PC-3 (cell line): ENCODE data around the gene POLD1. TPM values are rescaled to one million over a fixed set of nuclear protein-coding genes. Genes with fewer than 3 reads are reported as not detected.
"Not testable (repeated sequence)": the region's sequence is repeated elsewhere in the genome, so short reads cannot be mapped to it uniquely, and the experiment has no call there.

Source experiments
- ATAC-seq: fragments of 200-7000 bp; cut with Tn5 transposase; 2 replicates; pipeline ENCODE4 v1.9.1; 2020; ENCODE audit warnings: mild to moderate bottlenecking, moderate library complexity
- BruUV-seq: library from RNA; stranded (reverse); fragments of 400-500 nt; replicated peaks from 2 replicates; lab custom pipeline; 2021; lab: Mats Ljungman, UMichigan
- CTCF ChIA-PET: fragments of 300-600 bp; sonication (Branson Sonifier 250); formaldehyde crosslinking; loops from one replicate; lab custom pipeline; 2022; ENCODE audit warnings: antibody characterized with exemption; lab: Charles Lee
- POLR2A ChIA-PET: fragments of 300-600 bp; sonication (Branson Sonifier 250); formaldehyde crosslinking; loops from one replicate; lab custom pipeline; 2022; ENCODE audit warnings: antibody characterized with exemption; ENCODE audit not compliant: unreplicated experiment; lab: Charles Lee
- DNase-seq: peaks from one replicate; pipeline ENCODE4 v3.0.0-alpha.2; 2015
- H2AFZ ChIP-seq: fragments of 300-600 bp; sonication (generic); 2 replicates; pipeline ENCODE4 v1.6.0; 2016; ENCODE audit warnings: antibody characterized with exemption, low read length
- H3F3A ChIP-seq: fragments of 300-600 bp; sonication (generic); one replicate; pipeline ENCODE4 v1.6.0; 2017; ENCODE audit warnings: antibody characterized with exemption, low read length, control low read depth, mild to moderate bottlenecking; ENCODE audit not compliant: unreplicated experiment
- H3K27ac ChIP-seq: fragments of 300-600 bp; sonication (generic); 2 replicates; pipeline ENCODE4 v1.5.1; 2016; ENCODE audit warnings: mild to moderate bottlenecking, low read length
- H3K27me3 ChIP-seq: fragments of 300-600 bp; sonication (generic); 2 replicates; pipeline ENCODE4 v1.6.1; 2016; ENCODE audit warnings: low read length, mixed read lengths
- H3K36me3 ChIP-seq: fragments of 300-600 bp; sonication (generic); 2 replicates; pipeline ENCODE4 v1.6.1; 2016; ENCODE audit warnings: low read depth, mixed run types, low read length, mixed read lengths
- H3K4me1 ChIP-seq: fragments of 300-600 bp; sonication (generic); 2 replicates; pipeline ENCODE4 v1.5.1; 2016; ENCODE audit warnings: low read length; ENCODE audit not compliant: insufficient read depth
- H3K4me2 ChIP-seq: fragments of 300-600 bp; sonication (generic); 2 replicates; pipeline ENCODE4 v1.6.0; 2016; ENCODE audit warnings: low read length
- H3K4me3 ChIP-seq: fragments of 300-600 bp; sonication (generic); 2 replicates; pipeline ENCODE4 v1.5.1; 2016; ENCODE audit warnings: mild to moderate bottlenecking, low read length, mixed read lengths
- H3K79me2 ChIP-seq: fragments of 300-600 bp; sonication (generic); 2 replicates; pipeline ENCODE4 v1.6.1; 2017; ENCODE audit warnings: low read length, mixed read lengths
- H3K9ac ChIP-seq: fragments of 300-600 bp; sonication (generic); 2 replicates; pipeline ENCODE4 v1.6.0; 2016; ENCODE audit warnings: mild to moderate bottlenecking, low read length
- H3K9me2 ChIP-seq: fragments of 300-600 bp; sonication (generic); replicated peaks from 2 replicates; pipeline ENCODE4 v1.6.1; 2016; ENCODE audit warnings: mixed run types, low read length, mixed read lengths
- H3K9me3 ChIP-seq: fragments of 300-600 bp; sonication (generic); 2 replicates; pipeline ENCODE4 v1.6.1; 2016; ENCODE audit warnings: low read length, mixed read lengths
- H4K20me1 ChIP-seq: fragments of 300-600 bp; sonication (generic); 2 replicates; pipeline ENCODE4 v1.6.1; 2016; ENCODE audit warnings: low read length, mixed read lengths
- CTCF ChIP-seq: fragments of 300-600 bp; sonication (generic); conservative IDR thresholded peaks from 2 replicates; pipeline ENCODE4 v1.5.1; 2017; ENCODE audit warnings: antibody characterized with exemption, low read depth, mild to moderate bottlenecking, low read length
- EZH2 ChIP-seq: fragments of 300-600 bp; sonication (generic); IDR thresholded peaks from one replicate; pipeline ENCODE4 v1.6.1; 2017; ENCODE audit warnings: antibody characterized with exemption, mild to moderate bottlenecking, low read length; ENCODE audit not compliant: unreplicated experiment
- EZH2phosphoT487 ChIP-seq: fragments of 300-600 bp; sonication (generic); IDR thresholded peaks from 2 replicates; pipeline ENCODE4 v1.6.1; 2018; ENCODE audit warnings: mild to moderate bottlenecking, antibody characterized with exemption, low read length, borderline replicate concordance
- intact Hi-C: fragments of 100-400 bp; cut with micrococcal nuclease; formaldehyde crosslinking; loops from 2 replicates; pipeline ENCODE4 v1.9.0; 2023
- total RNA-seq: library from RNA; depleted of rRNA; stranded (reverse); fragments of >200 nt; gene quantifications from 2 replicates; pipeline ENCODE4 v1.2.3, GENCODE V29; 2014

The POLD1 gene
- total RNA-seq, 1 experiment from 2014 or later: 165 TPM

GRCh38 chr19:50349277-50350057 lies 34.7 kb upstream of the POLD1 start:
- Histone ChIP-seq H3K4me3 (no peak overlapping the region), H3K4me1 (no peaks in the 10 kb centered on the region), H3K79me2 (no peaks in the 10 kb centered on the region), H2AFZ (no peak overlapping the region), H3K27me3 (no peaks in the 10 kb centered on the region), H3K9me3 (peaks cover 10% of the 10 kb centered on the region), H3K9ac (no peak overlapping the region), H3K36me3 (no peaks in the 10 kb centered on the region), H3K4me2 (no peak overlapping the region), H4K20me1 (no peaks in the 10 kb centered on the region), H3K27ac (no peak overlapping the region), H3K9me2 (no peaks in the 10 kb centered on the region), H3F3A (no peaks in the 10 kb centered on the region)
- BruUV-seq: no TSS peak
- CTCF ChIA-PET: no interaction called here
- TF ChIP-seq CTCF (no peak), EZH2 (no peak), EZH2phosphoT487 (no peak)
- DNase-seq: no peak
- POLR2A ChIA-PET: no interaction called here
- intact Hi-C loops: no loop called here
- ATAC-seq: no peak

- no peak overlapping the region for H3K27ac ChIP-seq
- CTCF ChIA-PET: no interaction called here
- H3F3A ChIP-seq: no peaks in the 10 kb centered on the region
- H3K9me2 ChIP-seq: no peaks in the 10 kb centered on the region
- intact Hi-C loops: no loop called here
- H3K9ac ChIP-seq: no peak overlapping the region
- no peaks in the 10 kb centered on the region for H4K20me1 ChIP-seq
- DNase-seq (no peak), ATAC-seq (no peak)
- TF ChIP-seq EZH2 (no peak), CTCF (no peak)
- no peaks in the 10 kb centered on the region for H3K27me3 ChIP-seq
- no TSS peak for BruUV-seq
- H3K4me1 ChIP-seq: no peaks in the 10 kb centered on the region
- no peaks in the 10 kb centered on the region for H3K79me2 ChIP-seq
- H3K36me3 ChIP-seq: no peaks in the 10 kb centered on the region
- POLR2A ChIA-PET: interaction anchor here (0.6 kb wide), 1 partner anchor 32 kb away, joined by 5 read pairs; the partner anchor contains the start of gene POLD1
- H2AFZ ChIP-seq: no peak overlapping the region
- no peak overlapping the region for H3K4me2 ChIP-seq
- H3K9me3 ChIP-seq: no peaks in the 10 kb centered on the region
- no peak overlapping the region for H3K4me3 ChIP-seq
Measured at GRCh38 chr19:50352242-50352641, 31.9 kb upstream of the POLD1 start.

GRCh38 chr19:50353487-50353880 lies 30.7 kb upstream of the POLD1 start:
- H3K4me2 ChIP-seq, H3K36me3 ChIP-seq, intact Hi-C loops, ATAC-seq, H4K20me1 ChIP-seq, H3K9me2 ChIP-seq, H3K4me3 ChIP-seq, H2AFZ ChIP-seq, H3K9ac ChIP-seq, H3K79me2 ChIP-seq, H3K4me1 ChIP-seq, POLR2A ChIA-PET, H3K27me3 ChIP-seq, DNase-seq, H3K27ac ChIP-seq, H3F3A ChIP-seq, BruUV-seq, H3K9me3 ChIP-seq: not testable (repeated sequence)
- CTCF ChIA-PET: interaction anchor here (0.7 kb wide), 1 partner anchor 99 kb away, joined by 5 read pairs; no protein-coding TSS in a partner anchor
